Sciatic nerve (tissue), 2 donors: ENCODE results near the gene LAMC3. TPM values are rescaled to one million over a fixed set of nuclear protein-coding genes. Genes with fewer than 3 reads are reported as not detected.
"Not testable (repeated sequence)": the region's sequence is repeated elsewhere in the genome, so short reads cannot be mapped to it uniquely, and the experiment has no call there.

Experiments
- ATAC-seq: fragments of 200-7000 bp; cut with Tn5 transposase; one replicate; pipeline ENCODE4 v1.9.1; 2020; ENCODE audit warnings: mild to moderate bottlenecking, moderate library complexity
- DNase-seq: peaks from one replicate; pipeline ENCODE4 v3.0.0-alpha.2; 2020; ENCODE audit warnings: low spot score
- intact Hi-C: fragments of 100-400 bp; cut with DNase I; formaldehyde crosslinking; loops from one replicate; pipeline ENCODE4 v1.14.2; 2022
- total RNA-seq: library from RNA; stranded (reverse); fragmentation: NEBNext Ultra II Directional; extraction: Animal tissue kit (Norgen Biotek cat#: 25700); gene quantifications from one replicate; pipeline ENCODE4 v1.2.1, GENCODE V29; 2021
- donor health status: DM: no; HTN: no; CAD: no.
- donor health status: DM: no; HTN: no; CAD: no.

Gene LAMC3
- total RNA-seq, 1 donor from 2014 or later, result 0.36 TPM

DNA sequence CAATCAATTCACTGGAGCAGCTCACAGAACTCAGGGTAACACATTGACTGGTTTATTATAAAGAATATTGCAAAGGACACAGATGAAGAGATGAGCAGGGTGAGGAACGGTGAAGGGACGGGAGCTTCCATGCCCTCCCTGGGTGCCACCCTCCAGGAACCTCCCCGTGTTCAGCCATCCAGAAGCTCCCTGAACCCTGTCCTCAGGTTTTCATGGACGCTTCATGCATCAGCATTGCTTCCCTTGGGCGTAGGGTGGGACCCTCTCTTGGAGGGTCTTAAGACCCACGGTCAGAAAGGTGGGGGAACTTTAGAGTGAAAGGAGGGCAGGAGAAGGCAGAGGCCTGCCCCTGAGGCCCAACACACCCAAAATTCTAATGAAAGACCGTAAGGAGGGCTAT, 12.8 kb downstream of the LAMC3 start:
- DNase-seq, result no peak
- intact Hi-C loops, result no loop called here
- no peak for ATAC-seq

DNA sequence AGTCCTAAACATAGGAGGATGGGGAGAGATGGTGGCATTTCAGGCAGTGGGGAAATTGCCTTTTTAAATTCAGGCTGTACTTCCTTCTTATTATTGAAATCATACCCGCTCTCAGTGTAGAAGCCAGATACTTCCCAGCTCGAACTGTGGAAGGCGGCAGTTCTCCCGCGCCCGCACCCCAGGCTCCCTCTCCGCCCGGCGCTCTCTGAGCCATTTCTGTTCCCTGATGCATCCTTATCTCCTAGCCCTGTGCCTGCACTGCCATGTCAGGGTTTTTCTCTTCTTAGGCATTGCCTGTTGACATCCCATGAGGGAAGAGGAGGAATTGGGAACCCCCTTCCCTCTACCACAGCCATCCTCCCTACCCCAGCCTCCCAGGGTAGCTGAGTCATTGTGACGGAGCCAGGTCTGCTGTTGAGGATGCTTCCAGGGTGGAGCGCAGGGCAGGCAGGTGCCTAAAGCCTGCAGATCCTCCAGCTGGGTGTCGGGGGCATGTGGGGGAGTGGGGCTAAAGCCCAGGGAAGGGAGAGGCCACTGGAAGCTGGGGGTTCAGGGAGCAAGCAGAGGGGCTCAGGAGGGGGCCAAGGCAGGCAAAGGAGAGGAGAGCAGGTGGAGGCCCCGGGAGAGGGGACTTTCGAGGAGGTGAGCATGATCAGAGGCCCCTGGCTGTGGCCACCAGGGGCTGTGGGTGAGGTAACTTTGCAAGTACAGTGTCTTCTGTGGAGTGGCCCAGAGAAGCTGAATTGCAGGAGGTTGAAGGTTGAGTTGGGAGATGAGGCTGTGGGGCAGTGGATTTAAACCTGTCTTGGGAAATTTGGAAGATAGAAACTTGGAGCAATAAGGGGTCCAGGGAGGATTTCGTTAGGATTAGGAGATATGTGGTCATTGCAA, 16.2 kb downstream of the LAMC3 start:
- ATAC-seq (no peak), DNase-seq (no peak)
- intact Hi-C loops, result no loop called here

DNA sequence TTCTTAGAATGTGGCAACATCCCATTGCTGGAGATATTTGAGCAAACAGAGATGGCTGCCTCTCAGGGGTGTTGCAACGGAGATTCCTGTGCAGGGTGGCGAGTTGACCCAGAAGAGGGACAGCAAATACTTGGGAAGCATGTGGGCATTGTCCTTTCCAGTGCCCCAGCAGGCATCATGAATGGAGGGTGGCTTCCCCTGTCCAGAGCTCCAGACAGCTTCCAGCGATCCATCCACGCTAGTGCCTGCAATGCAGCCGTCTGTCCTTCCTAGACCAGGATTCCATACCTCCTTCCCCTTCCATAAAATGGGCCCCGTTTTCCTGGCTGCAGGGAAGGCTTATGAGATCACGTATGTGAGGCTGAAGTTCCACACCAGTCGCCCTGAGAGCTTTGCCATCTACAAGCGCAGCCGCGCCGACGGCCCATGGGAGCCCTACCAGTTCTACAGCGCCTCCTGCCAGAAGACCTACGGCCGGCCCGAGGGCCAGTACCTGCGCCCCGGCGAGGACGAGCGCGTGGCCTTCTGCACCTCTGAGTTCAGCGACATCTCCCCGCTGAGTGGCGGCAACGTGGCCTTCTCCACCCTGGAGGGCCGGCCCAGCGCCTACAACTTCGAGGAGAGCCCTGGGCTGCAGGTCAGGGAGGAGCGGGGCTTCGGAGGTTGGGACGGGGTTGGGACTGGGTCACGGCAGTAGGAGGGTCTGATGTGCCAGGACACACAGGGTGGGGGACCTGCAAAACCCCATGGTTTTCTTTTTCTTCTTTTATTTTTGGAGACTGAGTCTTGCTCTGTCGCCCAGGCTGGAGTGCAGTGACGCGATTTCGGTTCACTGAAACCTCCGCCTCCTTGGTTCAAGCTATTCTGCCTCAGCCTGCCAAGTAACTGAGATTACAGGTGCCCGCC, 17.2 kb downstream of the LAMC3 start:
- intact Hi-C loops, result no loop called here
- no peak for DNase-seq
- ATAC-seq, result no peak

DNA sequence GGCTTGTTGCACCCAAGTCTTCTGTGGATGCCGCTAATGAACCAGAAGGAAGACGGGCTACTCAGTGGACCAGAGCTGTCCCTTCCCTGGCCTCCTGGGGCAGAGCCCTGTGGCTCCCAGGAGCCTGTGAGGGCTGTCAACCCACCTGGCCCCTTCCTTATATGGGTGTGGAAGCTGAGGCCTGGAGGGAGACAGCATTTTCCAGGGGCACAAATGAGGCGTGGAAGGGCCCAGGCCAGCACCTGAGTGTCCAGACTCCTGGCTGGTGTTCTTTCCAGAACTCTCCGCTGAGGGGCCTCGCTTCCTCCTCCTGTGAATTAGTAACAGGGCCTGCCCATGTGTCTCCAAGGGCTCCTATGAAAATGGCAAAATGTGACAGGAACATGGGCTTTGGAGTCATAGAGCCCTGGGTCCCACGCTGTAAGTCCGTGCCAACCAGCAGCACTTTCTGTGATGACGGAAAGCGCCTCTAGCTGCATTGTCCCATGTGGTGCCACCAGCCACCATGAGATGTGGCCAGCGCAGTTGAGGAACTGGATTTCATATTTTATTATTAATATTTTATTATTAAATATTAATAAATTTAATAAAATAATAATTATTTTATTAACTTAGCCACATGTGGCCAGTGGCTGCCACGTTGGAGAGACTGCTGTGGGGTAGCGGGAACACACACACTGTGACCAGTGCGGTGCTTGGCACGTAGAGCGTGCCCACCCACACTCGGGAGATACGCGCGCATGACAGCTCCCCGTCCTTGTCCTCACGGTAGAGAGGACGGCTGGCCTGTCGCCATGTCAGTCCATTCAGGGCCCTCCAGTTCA, 18.3 kb downstream of the LAMC3 start:
- ATAC-seq, result no peak
- intact Hi-C loops, result no loop called here
- DNase-seq, result no peak

DNA sequence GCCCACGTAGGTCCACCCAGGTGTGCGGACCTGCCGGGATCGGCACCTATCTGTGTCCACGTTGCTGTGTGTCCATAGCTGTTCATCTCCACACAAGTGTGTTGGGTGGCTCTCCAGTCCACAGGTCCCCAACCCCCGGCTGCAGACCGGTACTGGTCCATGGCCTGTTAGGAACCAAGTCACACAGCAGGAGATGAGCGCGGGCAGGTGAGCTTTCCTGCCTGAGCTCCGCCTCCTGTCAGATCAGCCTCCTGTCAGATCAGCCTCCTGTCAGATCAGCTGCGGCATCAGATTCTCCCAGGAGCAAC, 18.9 kb downstream of the LAMC3 start:
- DNase-seq (no peak), ATAC-seq (no peak)
- intact Hi-C loops, result no loop called here

DNA sequence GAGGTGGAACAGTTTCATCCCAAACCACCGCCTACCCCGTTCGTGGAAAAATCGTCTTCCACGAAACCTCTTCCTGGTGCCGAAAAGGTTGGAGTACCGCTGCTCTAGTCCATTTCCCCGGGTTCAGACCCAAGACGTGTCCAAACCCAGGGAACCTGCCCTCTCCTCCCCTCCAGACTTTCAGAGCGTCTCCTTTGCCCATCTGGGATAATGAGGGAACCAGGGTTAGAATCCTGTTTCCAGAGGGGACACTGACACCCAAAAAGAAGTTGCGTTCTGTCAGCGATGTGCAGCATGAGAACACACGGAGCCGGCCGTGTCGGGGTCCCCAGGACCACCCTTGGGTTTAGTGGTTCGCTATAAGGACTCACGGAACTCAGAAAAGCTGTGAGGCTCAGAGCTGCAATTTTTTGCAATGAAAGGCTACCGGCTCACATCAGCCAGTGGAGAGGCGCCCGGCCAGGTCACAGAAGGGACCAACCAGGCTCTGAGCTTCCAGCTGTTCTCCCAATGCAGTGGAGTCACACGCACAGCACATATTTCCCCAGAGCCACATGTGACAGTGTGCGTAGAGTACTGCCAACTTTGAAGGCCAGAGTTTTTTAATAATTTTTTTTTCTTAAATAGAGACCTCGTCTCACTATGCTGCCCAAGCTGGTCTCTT, 19.4 kb downstream of the LAMC3 start:
- DNase-seq (no peak), ATAC-seq (no peak)
- intact Hi-C loops, result no loop called here

DNA sequence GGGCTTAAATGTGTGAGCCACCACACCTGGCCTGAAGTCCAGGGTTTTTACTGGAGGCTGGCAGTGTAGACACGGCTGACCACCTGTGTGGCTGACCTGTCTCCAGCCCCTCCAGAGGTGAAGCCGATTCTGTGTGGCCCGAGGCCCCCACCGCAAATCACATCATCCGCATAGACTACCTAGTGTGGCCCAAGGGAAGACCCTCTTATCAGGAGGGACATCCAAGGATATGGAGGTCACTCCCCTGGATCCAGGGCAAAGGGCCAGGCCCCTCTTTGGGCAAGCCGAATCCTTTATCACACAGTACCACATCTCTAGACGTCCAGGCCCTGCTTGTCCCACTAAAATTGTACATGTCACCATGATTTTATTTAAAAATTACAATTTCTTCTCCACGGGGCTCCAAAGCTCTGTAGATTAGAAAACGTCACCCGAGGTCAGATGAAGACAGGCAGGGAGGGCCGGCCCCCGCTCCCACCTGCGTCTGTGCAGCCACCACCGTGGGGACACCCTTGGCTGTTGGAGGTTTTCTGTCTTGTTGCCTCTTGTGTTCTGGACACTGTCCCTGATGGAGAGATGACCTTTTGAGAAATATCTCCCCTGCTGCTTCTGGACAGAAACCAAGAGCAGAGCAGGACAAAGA, 20.1 kb downstream of the LAMC3 start:
- no peak for DNase-seq
- ATAC-seq, result no peak
- intact Hi-C loops, result no loop called here

DNA sequence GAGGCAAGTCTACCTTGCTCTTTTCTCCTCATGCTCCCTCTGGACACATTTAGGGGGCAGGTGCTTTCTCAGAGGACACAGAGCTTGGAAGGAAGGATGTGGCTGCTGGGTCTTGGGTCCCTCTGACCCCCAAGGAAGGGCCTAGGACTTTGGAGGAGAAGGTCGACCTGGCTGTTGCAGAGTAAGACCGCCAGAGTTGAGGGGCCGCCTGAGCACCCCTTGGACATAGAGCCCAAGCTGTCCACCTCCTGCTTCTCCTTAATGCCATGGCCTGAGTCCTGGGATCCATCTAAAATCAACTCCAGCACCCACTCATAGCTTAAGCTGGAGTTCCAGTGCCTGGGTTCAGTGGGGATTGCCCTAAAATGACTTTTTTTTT, 20.6 kb downstream of the LAMC3 start:
- DNase-seq (no peak), ATAC-seq (no peak)
- intact Hi-C loops, result no loop called here

DNA sequence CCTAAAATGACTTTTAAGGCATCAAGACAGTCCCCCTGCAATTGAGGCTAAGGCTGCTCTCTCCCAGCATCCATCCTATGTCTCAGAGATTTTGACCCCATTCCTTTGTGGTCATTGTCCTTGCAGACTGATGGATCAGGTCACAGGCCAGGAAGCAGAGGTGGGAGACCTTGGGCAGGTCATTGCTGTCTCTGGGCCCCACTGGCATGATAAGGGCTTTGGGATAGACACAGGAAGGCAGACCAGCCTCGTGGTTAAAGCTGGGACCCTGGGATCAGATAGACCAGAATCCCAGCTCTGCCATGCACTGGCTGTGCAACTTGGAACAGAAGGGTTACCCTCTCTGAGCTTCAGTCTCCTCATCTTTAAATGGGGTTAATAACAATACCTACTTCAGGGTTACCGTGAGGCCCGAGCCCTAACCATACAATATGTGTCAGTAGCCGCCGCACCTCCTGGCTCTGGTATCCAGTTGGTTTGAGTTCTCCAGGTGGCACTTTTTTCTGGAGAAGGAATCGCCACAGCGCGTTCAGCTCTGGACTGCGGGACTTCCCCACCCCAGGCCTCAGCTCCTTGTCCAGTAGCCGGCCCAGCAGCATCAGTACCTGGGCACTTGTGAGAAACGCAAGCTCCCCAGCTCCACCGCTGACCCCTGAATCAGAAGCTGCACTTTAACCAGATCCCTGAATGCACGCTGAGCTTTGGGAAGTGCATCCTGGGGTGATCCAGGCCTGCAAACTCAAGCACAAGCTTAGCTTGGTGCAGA, 21.4 kb downstream of the LAMC3 start:
- intact Hi-C loops, result no loop called here
- no peak for DNase-seq
- ATAC-seq, result no peak

DNA sequence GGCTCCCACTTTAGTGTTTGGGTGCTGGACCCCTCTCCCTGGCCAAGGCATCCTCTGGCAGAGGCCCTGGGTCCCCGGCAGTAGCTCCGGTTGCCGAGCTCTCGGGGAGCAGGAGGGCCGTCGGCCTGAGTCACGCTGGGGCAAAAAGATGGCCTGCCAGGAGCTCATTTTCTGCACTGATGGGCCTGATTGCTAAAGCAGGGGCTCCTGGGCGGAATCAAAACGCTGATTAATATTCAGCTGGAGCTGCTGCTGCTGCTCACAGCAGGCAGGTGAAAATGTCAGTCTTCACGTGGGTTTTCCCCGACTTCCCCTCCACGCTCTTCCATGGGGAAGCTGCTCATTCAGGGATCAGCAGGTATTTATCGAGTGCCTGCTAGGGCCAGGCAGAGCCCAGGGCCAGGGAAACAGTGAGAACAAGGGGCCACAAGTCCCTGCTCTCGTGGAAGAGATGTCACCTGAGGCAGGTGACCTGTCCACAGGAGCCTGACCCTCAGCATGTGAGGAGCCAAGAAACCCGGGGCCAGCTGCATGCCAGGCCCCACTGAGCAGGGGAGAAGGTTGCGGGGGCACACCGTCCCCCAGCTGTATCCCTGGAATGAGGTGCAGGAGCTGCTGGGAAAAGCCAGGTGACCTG, 22.1 kb downstream of the LAMC3 start:
- ATAC-seq (no peak), DNase-seq (no peak)
- intact Hi-C loops, result no loop called here

DNA sequence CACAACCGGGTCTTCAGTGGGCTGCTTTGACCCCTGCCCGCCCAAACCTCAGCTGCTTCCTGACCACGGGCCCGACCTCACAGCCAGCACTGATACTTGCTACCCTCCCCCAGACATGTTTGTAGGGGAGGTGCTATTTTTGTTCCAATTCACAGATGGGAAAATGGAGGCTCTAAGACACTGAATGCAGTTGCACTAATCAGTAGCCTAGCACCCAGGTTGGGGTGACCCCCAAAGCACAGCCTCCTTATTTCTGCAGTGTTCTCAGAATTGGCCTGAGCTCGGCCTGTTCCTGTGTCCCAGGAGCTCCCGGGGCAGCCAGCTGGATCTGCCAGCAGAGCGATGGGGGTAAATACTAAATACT, 22.6 kb downstream of the LAMC3 start:
- intact Hi-C loops, result no loop called here
- ATAC-seq, result no peak
- no peak for DNase-seq

DNA sequence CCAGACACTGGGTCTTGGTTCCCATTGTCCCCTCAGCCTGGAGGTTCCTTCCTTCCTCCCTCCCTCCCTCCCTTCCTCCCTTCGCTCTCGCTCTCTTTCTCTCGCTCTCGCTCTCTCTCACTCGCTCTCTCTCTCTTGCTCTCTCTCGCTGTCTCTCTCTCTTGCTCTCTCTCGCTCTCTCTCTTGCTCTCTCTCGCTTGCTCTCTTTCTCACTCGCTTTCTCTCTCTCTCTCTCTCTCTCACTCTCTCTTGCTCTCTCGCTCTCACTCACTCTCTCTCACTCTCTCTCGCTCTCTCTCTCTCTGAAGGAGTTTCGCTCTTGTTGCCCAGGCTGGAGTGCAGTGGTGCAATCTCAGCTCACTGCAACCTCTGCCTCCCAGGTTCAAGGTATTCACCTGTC, 23.4 kb downstream of the LAMC3 start:
- DNase-seq (no peak), ATAC-seq (no peak)
- intact Hi-C loops, result no loop called here

DNA sequence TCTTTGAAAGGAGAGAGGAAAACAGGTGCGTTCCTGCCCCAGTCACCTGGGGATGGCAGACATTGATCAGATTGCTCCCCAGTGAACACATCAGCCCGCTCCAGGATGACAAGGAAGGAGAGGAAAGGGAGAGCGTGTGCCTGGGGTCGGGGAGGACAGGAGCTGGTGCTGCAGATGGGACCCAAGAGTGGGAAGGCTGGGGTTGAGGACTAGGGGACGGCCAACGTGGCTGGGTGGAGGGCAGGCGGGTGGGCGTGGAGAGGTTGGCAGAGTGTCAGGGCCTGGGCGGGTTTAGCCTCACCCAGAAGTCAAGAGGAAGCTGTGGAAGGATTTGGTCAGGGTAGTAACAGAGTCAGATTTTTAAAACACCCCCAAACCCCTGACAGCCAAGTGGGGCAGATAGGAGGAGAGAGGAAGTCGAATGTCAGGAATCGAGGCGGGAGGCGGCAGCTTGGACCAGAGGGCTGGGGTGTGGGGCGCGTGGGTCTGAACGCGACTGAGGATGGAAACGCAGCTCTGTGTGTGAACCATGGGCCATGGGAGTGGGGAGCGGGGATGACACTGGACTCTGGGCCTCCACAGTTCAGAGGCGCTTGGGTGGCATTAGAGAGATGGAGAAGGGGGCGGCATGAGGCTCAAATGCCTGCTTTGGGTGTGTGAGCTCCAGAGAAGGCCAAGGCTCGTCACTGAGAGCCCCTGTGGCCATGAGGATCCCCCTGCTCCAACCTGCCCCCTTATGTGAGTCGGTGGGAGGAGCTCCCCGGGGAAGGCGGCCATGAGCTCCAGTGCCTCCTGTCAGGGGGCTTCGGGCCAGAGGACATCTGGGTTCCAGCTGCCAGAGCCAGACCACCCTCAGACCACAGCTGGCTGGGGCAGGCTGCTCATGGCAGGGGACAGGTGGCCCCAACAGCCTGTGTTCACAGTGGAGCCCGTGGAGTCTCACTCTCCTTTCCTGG, 24.6 kb downstream of the LAMC3 start:
- ATAC-seq, result no peak
- intact Hi-C loops, result no loop called here

DNA sequence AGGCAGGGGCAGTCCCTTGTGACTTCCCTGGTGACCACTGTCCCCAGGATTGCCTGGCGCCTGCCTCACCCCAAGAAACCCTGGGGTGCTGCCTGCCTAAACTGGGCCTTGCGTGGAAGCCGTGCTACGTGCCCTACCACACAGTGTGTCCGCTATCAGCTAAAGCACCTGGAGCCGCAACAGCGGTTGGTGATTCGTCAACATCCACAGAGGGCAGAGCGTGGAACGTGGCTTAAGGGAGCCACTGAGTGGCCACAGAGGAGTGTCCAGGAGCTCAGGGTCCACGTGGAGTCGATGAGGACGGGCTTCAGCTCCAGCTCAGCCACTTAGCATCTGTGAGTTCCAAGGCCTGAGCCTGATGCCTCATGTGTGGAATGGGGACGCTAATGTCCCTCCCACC, 25.3 kb downstream of the LAMC3 start:
- no peak for DNase-seq
- intact Hi-C loops, result no loop called here

More for the DNA sequence above, 24.6 kb downstream of the LAMC3 start:
- no peak for DNase-seq

DNA sequence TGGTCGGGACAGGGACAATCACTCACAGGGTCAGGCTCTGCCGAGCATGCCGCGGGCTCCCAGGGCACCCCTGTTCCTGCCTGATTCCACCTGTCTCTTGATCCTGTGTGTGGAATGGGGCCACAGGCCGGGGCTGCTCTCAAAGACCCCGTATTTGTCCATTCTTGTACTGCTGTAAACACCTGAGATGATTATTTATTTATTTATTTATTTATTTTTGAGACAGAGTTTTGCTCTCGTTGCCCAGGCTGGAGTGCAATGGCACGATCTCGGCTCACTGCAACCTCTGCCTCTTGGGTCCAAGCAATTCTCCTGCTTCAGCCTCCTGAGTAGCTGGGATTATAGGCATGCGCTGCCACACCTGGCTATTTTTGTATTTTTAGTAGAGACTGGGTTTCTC, 25.8 kb downstream of the LAMC3 start:
- ATAC-seq, intact Hi-C loops, DNase-seq: not testable (repeated sequence)

More for the DNA sequence above, 25.3 kb downstream of the LAMC3 start:
- ATAC-seq, result no peak

DNA sequence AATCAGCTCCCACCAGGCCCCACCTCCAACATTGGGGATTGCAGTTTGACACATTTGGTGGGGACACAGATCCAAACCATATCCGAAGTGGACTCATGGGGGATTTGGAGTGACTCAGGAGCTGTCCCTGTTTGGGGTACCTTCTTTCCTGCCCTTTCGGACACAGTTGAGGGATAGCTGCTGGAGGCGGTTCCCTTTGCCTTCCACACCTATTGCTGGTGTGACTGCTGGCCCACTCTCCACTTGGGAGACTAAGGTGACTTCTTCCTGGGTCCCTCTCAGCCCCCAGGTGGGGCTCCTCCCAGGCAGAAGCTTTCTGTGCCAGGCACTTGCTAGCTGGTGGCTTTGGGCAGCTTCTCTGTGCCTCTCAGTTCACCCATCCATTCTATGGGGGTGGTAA, 26.6 kb downstream of the LAMC3 start:
- DNase-seq (no peak), ATAC-seq (no peak)
- intact Hi-C loops, result no loop called here
